Measurements from ENCODE around the gene TMEM54.

Gene TMEM54, protein sequence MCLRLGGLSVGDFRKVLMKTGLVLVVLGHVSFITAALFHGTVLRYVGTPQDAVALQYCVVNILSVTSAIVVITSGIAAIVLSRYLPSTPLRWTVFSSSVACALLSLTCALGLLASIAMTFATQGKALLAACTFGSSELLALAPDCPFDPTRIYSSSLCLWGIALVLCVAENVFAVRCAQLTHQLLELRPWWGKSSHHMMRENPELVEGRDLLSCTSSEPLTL
- 0 reads per million in 2 donors for total RNA-seq

DNA sequence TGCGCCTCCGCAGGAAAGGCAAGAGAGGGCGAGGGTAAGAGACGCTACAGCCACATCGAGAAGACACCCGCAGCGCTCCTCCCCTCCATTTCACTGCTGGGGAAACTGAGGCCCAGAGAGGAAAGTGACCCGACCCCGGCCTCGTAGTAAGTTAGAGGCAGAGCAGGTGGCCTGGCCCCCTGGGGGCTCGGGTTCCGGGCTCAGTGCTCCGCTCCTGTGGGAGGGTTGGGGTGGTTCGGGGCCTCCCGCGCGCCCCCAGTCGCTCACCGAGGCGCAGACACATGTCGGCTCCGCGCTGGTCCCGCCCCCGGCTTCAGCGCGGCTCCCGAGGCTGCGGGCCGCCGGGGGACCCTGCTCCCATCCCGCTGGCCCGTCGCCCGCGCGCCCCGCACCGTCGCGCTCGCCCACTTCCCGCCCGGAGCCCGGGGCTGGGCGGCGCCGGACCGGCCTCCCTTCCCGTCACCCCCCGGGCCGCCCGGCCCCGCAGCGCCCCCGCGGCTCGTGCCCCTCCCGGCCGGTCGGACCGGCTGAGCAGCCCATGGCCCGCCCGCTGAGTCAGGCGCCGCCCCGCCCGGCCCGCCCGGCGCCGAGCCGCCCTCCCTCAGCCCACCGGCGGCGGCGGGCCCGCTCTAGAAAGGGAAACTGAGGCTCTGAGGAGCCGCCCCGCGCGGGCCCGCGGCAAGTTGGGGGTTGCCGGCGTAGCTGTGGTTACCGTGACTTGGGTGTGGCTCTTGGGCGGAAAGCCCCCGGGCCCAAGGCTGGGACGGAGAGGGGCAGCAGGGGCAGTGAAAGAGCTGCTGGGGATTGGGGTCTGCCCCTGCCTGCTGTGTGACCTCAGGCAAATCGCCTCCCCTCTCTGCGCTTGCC, at the start of gene TMEM54:
Gene TMEM54, minus strand, starts transcription at position 434 of the 867 bp plus-strand sequence. Its CDS starts 151 bp downstream, at position 283.
- no peak for DNase-seq

DNA sequence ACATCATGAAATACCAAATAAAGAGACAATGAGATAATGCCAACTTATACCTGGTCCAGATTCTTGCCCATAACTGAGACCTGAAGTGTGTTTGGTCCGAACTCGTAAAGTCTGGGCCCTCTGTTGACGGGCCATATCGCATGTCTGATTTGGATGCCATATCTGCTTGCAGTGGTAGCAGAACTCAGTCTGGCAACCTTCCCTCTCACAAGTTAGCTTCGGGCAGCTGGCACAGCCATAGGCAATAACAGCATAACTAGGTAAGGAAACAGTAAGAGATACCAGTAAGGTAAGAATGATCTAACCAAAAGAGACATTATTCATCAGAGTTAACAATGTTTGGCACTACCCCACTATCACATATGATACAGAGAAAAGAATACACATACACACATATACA, 48.3 kb upstream of the TMEM54 start:
- DNase-seq = no peak

DNA sequence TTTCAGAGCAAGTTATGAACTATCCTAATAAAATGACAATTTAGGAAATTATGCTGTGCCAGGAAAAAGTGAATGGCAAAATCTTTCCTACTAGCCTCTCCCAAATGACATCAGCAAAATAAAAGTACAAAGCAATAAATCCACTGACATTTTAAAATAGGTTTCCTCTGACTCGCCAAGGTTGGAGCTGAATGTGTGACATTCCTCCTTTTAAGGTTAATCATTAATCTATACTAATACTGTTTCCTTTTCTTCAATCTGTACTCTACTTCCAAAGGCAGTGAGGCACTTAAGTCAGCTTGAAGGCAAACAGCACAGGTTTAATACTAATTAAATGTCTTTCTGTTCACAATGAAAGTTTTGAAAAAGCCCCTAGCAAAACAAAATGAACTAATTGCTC, 47.7 kb upstream of the TMEM54 start:
- no peak for DNase-seq

DNA sequence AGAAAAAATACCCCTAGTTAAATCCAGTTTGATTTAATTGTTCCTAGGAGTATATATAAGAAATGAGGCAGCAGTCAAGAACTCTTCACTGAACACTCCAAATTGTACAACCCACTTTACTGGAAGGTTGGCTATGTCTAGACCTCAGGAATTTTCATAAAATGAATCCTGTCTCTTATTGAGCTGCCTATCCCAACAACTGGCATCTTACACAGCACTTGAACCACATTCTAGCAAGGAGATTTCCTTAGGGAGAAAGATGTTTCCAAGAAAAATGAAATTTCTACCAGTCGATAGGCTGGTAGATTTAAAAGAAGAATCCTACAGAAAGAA, 47.2 kb upstream of the TMEM54 start:
- no peak for DNase-seq

DNA sequence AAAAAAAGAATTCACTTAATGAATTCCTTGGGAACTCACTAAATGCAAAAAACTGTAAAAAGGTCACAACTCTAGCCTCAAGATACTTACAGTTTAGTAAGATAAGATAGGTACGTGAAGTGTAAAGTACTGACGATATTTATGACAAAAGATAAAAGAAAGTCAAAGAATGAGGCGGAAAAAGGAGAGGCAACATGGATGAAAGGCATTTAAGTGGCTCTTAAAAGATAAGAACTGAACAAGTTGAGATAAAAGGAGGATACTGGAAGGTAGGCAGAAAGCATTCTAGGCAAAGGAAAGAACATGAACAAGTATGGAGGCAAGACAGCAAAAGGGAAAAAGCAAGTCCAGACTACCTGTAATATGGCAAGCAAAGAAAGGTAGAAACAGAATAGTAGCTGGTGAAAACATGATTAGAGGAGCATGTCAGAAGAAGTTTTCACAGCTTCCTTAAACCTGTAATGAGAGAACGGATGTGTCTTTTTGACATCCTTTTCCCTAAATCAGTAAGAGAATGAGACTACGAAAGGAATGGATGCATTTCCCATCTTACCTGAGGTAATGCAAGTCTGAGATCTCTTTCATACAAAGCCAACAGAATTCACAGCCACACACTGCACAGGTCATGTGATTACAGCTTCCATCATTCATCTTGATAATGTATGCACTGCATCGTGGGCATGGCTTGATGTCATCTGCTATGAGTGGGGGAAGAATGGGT, 46.6 kb upstream of the TMEM54 start:
- no peak for DNase-seq

DNA sequence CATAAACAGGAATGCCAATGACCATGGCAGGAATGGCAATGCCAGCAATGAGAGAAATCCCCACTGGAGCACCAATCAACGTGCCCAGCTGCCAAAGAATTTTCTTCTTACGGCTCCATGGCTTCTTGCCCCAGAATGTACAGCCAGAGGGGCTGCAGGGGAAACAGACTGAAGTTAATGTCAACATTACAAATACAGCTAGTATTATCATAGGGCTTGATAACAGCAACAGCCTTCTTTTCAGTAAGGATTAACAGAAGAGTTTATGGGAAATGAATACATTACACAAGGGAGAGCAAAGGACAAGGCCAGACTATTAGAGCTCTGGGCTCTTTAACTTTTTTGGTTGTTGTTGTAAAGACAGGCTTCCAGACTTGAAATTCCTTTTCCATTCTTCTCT, 45.2 kb upstream of the TMEM54 start:
- DNase-seq = no peak

DNA sequence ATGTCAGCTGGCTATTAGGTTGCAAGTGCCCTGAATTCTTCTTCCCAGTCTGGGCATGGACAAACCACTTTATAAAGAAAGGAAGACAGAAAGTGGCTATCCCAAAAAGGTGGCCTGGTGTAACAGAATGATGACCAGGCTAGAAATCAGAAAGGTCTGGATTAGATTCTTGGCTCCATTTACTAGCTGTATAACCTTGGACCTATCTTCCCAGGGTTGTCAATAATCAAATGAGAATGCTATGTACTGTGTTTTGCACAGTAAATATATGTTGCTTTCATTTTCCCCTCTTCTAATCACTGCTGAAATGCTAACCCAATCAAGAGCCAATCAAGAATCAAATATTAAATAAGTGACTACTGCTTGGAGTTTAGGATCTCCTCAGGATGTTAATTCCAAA, 43.0 kb upstream of the TMEM54 start:
- DNase-seq = no peak

DNA sequence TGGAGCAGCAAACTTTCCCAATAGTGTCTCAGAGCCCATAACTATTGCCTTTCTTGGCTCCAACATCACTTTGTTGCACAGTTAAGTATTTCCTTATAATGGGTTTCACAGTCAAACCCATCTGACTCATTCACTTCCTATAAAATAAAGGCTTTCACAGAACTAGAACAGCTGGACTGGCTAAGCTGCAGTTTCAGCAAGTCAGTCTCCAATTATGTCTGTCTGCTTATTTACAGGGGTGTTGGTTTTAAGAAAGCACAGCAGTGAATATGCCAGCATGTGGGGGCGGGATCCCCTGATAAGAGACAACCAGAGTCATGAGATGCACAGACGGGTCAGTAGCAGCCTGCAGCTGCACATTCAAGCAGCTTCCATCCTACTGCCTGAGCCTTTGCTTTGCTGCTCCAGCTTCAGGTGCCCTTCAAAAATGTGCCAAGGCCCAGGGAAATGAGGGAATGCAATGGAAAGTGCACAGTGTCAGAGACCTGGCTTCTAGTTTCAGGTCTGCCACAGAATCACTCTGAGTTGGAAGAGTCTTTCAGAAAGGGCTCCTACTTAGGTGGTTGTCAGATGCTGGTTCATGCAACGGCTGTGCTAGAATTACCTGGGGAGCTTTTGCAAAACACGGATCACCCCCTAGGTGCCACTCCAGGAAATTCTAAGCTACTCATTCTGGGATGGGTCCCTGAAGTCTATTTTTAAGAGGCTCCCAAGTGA, 38.6 kb upstream of the TMEM54 start:
- no peak for DNase-seq

DNA sequence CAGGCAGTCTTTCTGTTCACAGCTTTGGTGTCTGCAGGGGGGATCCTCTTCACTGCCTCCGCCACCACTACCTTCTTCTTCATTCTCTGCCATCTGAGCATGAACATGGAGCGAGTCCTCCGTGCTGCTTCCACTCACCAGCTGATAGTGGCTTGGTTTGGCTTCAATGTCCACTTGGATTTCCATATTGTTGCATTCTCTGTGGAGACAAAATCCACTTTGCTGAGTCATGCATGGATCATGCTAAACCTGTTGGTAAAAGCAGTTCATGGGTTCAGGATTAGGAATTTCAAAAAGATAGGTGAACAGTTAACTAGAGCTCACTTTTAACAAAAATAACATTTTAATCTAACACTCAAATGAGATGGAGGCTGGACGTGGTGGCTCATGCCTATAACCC, 35.9 kb upstream of the TMEM54 start:
- no peak for DNase-seq

DNA sequence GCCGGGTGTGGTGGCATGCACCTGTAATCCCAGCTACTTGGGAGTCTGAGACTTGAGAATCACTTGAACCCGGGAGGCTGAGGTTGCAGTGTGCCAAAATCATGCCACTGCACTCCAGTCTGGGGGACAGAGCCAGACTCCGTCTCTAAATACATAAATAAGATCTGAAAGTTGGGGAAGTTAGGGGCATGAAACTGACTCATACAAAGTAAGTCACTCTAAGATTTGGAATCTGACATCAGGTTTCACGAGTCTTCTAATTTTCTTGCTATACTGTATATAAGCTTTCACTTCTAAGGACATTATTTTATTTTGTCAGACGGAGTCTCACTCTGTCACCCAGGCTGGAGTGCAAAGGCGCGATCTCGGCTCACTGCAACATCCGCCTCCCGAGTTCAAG, 33.3 kb upstream of the TMEM54 start:
- no peak for DNase-seq

DNA sequence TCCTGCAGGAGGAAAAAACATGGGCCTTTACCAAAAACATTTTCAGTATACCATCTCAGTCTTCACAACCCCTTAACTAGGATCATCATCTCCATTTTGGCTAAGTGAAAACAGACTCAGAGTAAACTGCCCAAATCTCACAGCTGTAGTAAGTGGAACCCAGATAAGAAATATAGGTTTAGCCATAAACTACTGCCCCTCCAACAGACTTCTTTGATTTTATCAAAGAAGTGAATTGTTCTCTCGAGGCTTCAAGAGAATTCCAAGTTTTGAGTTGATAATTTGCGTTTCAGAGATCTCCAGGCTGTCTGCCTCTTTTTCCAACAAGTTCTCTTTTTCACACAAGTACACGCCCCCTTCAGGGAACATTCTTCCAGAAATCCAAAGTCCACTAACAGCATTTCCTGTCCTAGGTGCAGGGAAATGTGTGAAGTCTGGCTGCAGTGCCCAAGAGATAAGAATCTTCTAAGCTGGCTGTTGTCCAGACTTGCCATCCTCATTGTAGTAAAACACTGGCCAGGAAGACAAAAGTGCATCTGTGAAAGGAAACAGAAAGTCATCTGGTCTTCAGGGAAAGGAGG, 32.6 kb upstream of the TMEM54 start:
- no peak for DNase-seq

DNA sequence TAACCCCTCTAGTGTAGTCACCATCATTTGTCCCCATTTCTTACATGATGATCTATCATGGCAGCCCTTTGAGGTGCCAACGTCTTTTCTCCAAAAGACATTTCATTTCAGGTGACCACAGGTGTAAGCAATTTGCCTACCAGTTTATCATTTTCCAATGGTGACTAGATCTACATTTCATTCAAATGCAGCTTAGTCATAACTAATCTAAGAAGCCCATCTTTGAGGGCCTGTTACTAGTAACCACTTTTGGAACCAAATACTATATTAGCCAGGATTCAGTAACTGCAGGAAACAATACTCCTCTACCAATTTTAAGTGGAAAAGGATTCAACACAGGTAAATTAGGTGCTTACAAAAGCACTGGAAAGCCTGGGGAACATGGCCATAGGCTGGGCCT, 30.6 kb upstream of the TMEM54 start:
- DNase-seq = no peak

DNA sequence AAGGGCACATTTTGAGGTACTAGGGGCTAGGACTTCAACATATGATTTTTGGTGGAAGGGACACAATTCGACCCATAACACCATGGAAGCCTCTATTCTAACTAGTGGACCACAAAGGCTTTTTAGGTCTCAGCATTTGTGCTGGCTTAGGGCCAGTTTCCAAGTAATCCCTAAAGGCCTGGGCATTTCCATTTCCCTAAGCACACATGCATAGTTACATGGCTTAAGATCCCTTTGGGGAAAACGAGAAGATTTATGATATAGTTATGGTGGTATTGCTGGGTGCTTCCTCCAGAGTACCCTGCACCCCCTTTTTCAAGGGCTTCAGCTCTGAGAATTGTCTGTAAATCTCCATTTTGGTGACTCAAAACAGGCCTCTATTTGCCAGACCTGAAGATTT, 28.2 kb upstream of the TMEM54 start:
- no peak for DNase-seq

DNA sequence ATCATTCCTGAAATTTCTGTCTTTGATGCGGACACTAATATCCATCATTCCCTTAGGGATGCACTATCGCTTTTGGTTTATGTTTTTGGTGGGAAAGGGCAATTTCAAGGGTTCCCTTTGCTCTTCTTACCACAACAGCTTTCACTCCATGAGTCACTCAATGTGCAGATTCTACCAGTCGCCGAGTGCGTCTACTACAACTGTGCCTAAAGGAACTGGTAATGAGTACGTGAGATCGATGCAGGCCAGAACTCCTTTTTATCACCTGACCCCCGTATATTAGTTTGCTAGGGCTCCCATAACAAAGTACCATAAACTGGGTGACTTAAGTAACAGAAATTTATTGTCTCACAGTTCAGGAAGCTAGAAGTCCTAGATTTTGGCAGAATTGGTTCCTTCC, 27.5 kb upstream of the TMEM54 start:
- DNase-seq = no peak

DNA sequence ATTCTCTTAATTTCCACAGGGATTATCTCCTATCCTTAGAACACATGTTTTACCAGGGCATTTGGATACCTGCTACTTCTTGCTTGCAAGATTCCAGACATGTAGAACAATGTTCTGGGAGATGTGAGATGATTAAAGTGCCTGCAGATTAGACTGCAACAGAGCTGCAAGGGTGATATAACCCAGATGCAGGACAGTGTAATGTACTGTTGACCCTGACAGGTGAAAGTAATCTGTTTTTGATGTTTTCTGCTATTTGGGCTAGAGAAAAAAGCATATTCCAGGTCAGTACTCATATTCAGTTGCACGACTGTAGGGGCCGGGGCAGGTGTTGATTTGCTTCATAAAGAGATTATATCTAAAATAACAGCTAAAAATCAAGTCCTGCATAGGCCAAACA, 27.1 kb upstream of the TMEM54 start:
- DNase-seq = no peak

DNA sequence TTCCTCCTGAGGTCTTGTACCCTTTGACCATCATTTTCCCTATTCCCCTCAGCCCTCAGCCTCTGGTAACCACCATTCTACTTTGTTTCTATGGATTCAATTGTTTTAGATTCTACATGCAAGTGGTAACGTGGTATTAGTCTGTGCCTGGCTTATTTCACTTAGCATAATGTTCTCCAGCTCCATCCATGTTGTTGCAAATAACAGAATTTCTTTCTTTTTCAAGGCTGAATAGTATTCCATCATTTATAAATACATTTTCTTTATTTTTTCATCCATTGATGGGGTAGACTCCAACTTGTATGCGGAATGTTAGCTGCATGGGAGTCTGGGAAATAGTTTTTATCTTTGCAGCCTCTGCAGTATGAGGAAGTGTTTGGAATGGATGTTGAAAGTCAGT, 26.3 kb upstream of the TMEM54 start:
- DNase-seq = no peak

DNA sequence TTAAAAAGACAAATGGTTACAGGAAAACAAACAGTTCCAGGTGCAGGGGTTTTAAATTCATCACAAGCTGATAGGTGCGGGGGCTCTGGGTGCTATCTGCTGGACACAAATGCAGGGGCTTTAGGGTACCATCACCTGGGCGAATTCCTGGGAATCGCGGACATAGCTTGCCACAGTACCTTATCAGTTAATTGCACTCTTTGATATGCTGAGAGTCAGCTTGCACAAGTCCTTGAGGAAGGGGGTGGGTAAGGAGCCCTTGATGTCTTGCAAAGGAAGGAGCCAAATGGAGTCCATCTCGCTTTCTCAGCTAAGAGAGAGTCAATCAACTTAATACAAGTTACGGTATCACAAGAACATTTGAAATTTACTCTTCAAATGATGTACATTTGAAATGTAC, 25.4 kb upstream of the TMEM54 start:
- DNase-seq = no peak

DNA sequence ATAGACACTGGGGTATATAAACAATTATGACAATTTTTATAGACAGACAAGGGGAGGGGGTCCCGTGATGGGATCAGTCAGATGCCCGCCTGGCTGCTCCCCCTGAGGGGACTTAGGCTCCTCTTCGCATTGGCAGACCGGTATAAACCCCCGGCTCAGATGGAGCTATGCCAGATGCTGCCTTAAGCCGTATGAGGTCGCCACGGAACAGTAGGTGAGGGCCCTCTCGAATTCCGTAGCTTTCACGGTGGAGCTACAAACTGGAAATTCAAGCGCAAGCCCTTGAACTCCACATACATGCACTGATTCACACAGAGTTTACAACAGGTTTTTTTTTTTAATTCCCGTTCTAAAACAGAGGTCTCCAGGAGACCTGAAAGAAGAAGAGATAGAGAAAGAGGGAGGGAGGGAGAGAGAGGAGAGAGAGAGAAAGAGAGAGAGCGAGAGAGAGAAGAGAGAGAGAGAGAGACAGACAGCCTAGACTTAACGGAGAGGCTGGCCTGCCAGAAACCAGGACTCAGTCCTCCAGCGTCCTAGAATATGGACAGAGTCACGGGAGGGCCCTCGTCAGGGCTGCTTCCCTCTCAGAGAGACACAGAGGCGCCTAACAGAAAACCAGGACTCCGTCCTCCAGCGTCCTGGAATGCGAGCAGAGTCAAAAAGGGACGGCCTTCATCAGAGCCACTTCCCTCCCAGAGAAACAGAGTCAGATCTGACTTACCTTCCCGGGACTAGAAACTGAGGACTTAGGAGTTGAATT, 24.4 kb upstream of the TMEM54 start:
- DNase-seq = no peak

DNA sequence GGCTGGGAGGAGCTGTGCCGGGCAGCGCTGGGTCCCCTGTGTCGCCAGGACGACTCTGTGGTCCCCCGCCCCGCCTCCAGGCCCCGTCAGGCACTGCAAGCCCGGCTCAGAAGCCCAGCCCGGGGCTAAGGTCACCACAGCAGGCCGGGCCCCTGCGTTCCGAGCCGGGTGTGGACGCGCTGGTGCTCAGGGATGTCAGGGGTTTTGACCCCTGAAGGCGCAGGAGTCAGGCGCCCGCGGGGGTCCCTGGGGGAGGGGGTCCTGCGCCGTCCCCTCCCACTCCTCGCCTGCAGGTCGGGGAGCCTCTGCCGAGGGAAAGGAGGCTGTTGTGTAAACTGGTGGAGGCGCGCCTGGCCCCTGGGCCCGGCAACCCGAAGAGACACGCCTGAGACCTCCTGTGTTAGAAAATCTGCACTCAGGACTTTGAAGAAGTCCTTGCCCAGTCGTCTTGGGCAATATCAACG, 23.7 kb upstream of the TMEM54 start:
- DNase-seq = no peak

DNA sequence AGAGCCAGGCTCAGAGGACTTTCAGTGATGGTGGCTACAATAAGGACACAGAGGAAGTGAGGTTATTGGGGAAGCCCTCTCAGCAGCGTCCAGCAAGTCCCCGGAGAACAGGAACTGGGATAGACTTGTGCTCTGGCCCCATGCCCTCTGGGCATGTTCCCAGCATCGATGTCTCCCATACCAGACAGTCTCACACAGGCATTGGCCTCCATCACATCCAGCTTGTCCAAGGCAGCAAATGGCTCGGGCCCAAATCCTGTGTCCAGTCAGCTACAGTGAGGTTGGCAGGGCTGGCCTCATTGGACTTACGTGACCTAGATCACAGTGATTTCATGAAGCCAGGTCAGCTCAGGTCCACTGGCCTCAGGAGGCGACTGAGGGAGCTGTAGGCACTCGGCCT, 19.6 kb upstream of the TMEM54 start:
- DNase-seq = no peak

DNA sequence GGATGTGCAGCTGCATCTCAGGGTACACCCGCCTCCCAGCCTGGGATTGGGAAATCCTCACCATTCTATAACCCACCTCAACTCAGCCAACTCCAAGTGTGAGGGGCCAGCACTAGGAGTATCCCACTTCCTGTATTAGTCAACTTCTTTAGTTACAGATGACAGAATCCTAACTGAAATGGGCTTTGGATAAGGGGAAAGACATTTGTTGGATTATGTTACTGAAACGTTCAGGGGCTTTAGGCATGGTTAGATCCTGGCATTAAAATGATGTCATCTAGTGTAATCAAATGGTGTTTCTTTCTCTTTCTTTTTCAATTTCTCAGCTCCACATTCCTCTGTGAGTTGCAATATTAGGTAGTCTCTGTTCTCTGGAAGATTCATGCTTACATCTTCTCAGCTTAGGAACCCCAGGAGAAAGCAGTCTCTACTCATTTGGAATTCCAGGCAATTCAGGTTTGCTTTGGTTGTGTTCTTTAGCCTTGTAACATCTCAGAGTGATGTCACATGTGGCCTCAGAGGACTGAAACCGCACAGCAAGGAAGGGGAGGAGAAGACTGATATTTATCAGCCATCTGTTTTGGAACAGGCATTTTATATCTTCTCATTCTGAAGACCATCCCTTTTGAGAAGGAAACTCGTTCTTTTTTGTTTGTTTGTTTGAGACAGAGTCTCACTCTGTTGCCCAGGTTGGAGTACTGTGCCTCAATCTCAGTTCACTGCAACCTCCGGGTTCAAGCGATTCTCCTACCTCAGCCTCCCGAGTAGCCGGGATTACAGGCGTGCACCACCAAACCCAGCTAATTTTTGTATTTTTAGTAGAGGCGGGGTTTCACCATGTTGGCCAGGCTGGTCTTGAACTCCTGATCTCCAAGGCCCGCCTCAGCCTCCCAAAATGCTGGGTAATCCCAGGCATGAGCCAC, 18.9 kb upstream of the TMEM54 start:
- DNase-seq = no peak

Measured in T-helper 9 cell (primary cell).